Caki2 (cell line): Measurements from ENCODE around the gene PRMT9. TPM values are rescaled to one million over a fixed set of nuclear protein-coding genes. Genes with fewer than 3 reads are reported as not detected.

ENCODE experiments used
- DNase-seq: peaks from one replicate; pipeline ENCODE4 v3.0.0-alpha.2; 2015; ENCODE audit warnings: low read depth
- in situ Hi-C: cut with HindIII; loops from 2 replicates; pipeline ENCODE4 v1.10.0; 2016; ENCODE audit warnings: low sequenced_read_pairs, low pct_unique_long_range_greater_than_20kb, mixed read lengths
- total RNA-seq: library from RNA; depleted of rRNA; stranded (reverse); fragments of >200 nt; shearing (Covaris generic); gene quantifications from 2 replicates; pipeline ENCODE4 v1.2.3, GENCODE V29; 2014; ENCODE audit warnings: low replicate concordance; rRNA removed

The PRMT9 gene
- 10.2 and 12.9 TPM in 2 replicates for total RNA-seq

DNA sequence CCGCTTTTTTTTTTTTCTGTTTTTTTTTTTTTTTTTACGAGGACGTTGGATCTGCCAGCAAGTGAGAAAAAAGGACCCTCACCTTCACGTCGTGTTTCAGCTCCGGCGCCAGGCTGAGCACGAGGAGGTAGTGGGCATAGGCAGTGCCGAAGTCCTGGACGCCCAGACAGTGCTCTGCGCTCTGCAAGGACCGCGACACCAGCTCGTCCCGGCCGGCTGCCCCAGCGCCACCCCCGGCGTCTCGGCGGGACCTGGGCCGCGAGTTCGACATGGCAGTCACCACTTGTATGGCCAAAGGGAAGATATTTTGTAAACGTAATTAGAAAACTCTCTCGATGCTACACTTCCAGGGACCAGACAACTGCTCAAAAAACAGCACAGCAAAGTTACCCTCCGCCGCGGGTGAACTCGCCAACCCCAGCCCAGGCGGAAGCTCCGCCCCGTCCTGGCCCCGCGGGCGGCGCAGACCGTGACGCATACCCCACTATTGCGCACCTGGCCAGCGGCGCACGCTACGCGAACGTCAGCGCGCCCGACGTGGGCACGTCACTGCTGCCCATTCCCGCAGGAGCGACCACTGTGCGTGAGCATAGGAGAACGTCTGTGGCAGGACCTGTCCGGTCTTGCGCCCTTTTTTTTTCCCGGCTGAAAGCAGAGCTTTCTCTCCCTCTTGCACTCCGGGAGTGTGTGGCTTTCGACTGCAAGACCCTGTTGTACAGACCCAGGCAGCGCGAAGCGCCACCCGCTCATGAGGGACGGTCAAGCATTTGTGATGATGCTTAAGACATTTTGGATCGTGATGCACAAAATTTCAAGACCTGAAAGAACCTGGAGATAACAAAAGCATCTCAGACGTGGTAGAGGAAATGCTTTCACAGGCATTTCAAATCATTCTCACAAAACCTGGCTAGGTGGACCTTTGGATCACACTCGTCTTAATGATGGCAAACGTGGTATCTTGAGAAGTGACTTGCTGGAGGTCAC lies at the start of gene PRMT9:
TSS of gene PRMT9 (minus strand) at position 447 of the 984 bp plus-strand sequence. CDS start at position 271, 176 bp downstream.
- in situ Hi-C loops, result no loop called here
- DNase-seq, result peak; percentile 84

DNA sequence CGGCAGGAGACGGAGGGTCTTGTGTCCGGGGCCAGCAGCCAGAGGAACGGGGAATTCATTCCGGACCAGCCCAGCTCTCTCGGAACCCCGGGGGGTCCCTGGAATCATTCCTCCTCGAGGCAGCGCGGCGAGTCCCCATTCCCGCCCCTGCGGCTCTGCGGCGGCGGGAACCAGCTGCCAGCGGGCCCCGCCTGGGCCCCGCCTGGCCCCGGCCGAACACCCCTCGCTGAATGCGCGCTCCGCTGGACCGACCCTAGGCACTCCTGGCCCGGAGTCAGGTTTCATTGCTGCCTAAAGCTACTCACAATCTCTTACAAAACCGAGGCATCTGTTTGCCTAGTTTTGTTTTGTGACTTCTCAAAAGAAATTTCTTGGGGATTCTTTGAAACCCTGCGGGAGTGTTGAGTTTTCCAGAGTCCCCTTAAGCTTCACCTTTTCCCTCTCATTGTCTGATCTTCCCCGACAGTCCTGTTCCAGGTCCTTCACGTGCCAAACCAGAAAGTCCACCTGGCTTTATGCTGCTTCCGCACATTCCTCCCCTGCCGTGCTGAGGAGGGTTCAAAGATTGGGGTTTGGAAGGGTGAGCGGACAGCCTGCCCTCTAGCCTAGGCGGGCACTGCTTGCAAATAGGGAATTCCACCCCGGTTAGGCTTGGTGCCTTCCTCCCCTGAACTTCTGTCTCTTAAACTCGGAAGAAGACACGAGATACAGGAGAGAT lies 48.7 kb upstream of the PRMT9 start:
- in situ Hi-C loops, result no loop called here
- DNase-seq, result no peak

DNA sequence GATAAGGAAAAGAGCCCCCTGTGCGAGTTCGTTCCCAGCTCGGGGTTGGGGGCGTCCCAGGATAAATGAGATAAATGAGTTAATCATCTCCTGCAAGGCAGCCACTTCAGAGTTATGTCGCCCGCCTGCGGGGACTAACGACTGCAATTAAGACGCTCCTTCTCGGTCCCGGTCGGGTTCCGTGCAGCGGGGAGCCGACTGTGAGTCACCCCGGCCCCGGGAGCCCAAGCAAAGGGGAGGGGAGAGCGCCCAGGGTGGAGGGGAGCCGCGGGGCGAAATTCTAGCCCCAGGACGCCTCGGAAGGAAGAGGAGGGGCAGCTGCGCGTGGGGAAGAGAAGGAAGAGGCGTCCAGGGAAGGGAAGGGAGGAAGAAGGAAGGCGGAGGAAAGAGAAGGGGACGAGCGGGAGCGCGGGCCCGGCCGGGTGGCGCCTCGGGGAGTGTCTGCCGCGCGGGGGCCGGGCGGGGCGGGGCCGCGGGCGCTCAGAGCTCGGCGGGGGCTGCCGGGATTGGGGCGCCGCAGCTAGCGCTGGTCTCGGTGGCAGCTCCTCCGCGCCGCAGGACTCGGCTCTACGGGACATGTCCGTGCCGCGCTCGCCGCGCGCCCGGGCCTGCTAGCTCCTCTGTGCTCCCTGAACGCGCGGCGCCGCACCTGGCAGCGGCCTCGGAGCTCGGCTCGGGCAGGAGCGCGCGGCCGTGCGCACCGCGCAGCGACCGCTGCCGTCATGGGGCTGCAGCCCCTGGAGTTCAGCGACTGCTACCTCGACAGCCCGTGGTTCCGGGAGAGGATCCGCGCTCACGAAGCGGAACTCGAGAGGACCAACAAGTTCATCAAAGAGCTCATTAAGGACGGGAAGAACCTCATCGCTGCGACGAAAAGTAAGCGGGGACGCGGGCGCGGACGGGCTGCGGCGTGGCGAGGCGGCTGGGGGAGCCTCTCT lies 47.9 kb upstream of the PRMT9 start, which contains the start of gene ARHGAP10:
TSS of gene ARHGAP10 (plus strand) at position 509 of the 938 bp plus-strand sequence. CDS start at position 723, 214 bp downstream.
- DNase-seq, result peak; percentile 71
- in situ Hi-C loops, result no loop called here

DNA sequence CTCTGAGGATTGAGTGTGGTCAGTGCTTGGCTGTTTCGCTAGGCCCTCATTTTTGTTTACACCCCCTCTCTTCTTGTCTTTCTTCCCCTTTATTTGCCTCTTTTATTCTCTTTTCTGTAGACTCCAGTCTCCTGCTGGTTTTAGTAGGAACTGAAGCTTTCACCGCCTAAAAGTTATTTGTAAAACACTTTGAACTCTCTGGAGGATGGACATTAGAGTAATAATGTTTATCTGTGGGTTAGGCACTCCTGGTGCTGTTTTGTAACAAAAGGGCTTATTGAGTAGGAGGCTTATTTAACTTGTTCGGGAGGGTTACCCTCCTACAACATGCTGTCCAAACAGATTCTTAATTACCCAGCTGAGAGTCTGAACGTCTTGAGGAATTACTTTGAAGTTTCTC lies 46.4 kb upstream of the PRMT9 start:
- no peak for DNase-seq
- in situ Hi-C loops, result no loop called here

DNA sequence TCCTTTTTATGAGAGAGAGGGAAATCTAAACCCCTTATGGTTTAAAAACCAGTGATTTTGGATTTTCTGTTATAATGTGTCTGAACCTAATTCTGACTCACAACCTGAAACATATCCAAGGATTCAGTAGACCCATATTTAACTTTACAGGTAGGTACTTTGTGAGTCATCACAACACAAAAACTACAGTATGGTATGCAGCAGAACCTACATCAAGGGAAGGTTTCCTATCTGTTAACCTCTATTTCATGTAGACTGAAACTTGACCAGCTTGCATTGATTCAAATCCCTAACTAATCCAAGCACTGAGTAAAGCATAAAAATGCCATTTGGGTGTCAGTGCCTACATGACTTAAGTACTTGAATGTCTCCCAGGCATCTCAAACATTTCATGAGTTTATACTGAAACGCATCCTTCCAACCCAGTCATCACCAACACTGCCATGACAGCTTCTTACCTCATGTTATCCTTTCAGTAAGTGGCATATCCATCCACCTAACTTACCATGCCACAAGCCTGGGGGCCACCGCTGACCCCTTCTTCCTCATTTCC lies 43.6 kb upstream of the PRMT9 start:
- no peak for DNase-seq
- in situ Hi-C loops, result no loop called here

DNA sequence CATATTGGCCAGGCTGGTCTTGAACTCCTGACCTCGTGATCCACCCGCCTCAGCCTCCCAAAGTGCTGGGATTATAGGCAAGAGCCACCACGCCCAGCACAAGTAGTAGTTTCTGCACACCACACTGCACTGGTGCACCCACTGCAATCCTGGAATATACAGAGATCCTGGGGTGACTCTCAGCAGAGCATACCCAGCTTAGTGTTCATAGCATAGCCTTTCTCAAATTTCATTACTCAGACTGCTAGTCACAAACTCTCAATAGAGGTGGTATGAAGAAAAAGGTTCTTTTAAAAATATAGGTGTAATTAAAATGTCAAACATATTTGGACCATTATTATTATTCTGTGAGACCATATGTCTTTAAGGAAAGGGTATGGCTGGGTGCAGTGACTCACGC lies 41.7 kb upstream of the PRMT9 start:
- DNase-seq, result no peak
- in situ Hi-C loops, result no loop called here

DNA sequence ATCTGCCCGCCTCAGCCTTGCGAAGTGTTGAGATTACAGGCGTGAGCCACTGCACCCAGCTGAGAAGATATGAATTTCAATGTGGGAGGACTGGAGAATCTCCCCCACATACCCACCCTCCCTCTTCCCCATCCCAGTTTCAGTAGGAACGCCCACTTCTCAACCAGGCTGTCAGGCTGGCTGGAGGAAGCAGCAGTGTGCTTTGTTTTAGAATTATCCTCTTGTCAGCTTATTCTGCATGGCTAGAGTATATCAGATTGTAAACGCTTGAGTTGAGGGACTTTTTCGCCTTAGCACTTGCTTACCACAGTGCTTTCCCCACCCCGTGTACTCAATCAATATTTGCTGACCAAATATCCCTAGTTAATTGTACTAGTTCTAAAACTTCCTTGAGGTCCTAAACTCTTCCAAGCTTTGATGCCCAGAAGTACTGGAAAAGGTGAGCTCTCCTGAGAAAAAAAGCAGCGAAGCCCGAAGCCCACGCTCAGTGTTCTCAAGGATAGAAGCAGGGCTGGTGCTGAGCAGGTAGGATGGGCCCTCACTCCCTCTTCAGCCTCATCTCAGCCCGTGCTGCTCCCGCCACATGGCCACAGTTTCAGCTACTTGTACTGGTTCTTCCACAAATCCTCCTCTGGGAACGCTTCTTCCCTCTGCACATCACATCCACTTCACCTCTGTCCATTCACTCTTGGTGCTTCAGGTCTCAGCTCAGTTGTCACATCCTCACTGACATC lies 40.7 kb upstream of the PRMT9 start:
- in situ Hi-C loops, result loop anchor here (25.0 kb wide), 1 partner anchor 138 kb away; no protein-coding TSS in a partner anchor

DNA sequence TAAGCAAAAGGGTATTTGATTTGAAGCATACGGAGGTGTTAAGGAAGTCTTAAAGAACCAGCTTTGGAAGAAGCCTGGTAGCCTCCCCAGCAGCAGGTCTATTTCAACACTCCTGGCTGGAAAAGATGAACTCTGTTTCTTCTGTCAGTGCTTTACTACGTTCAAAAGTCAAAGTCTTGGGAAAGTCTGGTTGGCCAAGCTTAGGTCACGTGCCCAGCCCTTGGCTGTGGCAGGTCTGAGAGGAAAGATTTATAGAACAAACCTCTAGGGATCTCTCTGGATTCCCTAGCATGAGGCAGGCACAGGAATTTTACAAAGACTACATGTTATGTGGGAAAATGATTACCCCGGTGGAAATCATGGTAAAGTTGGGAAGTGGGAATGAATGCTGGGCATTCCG lies 39.4 kb upstream of the PRMT9 start:
- in situ Hi-C loops, result loop anchor here (25.0 kb wide), 1 partner anchor 139 kb away; no protein-coding TSS in a partner anchor

More for the DNA sequence above, 40.7 kb upstream of the PRMT9 start:
- no peak for DNase-seq

DNA sequence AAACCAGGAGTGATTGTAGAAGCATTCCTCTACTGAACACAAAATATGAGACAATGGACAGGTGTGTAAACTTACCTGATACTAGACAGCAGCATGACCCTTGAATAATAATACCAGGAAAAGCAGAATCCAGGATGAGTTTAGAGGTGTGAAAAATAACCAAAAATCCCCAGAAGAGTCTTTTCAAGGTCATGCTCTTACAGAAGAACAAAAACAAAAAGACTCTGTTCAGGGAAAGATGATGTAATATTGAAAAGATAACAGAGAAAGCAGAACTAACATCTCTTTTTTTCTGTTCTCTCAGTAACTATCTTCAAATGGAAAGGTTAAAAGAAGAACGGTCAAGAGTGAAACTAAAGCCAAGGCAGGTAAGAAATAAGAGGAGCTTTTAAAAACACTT lies 33.9 kb upstream of the PRMT9 start:
- no peak for DNase-seq
- in situ Hi-C loops, result loop anchor here (25.0 kb wide), 1 partner anchor 144 kb away; no protein-coding TSS in a partner anchor

More for the DNA sequence above, 39.4 kb upstream of the PRMT9 start:
- DNase-seq, result no peak

DNA sequence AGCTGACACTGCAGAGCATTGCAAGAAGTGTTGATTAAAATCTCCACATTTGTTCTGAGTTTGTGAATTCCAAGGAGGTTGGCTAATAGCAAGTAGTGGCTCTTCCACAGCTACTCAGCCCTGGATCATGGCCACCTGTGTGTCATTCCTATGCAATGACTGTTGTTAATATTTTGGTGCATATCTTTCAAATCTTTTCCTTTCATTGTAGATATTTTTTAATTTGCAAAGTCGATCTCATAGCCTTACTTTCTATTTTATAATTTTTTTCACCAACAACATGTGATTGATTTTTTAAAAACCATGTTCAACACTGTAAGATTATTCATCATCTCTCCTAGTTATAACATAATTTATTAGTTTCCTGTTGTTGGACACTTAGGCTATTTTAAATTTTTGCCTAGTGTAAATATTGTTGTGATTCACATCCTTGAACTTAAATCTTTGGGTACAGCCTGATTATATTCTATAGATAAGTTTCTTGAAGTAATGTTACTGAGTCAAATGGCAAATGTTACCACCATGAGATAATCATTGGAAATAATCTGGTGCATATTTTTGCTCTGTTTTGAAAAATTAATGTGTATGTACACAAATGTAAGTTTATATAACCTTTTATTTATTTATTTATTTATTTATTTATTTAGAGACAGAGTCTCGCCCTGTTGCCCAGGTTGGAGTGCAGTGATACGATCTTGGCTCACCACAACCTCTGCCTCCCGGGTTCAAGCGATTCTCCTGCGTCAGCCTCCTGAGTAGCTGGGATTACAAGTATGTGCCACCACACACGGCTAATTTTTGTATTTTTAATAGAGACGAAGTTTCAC lies 30.8 kb upstream of the PRMT9 start:
- no peak for DNase-seq
- in situ Hi-C loops, result loop anchor here (25.0 kb wide), 1 partner anchor 148 kb away; no protein-coding TSS in a partner anchor

DNA sequence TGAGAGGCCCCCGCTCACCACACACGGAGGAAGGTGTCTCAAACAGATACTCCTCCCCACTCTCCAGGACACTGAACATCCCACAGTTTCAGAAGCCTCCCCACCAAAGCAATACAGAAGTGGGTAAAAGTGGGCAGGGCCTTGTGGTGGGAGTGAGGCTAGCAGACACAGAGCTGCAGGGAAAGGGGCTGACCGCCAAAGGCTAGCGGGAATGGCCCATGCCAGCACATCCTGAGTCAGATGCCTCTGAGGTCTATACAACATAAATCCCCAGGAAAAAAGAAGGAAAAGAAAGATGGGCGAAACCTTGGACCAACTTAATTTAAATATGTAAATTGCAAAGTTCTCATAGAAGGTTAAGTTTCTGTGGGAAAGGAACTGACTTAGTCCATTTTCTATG lies 26.0 kb upstream of the PRMT9 start:
- in situ Hi-C loops, result loop anchor here (25.0 kb wide), 1 partner anchor 152 kb away; no protein-coding TSS in a partner anchor
- no peak for DNase-seq

DNA sequence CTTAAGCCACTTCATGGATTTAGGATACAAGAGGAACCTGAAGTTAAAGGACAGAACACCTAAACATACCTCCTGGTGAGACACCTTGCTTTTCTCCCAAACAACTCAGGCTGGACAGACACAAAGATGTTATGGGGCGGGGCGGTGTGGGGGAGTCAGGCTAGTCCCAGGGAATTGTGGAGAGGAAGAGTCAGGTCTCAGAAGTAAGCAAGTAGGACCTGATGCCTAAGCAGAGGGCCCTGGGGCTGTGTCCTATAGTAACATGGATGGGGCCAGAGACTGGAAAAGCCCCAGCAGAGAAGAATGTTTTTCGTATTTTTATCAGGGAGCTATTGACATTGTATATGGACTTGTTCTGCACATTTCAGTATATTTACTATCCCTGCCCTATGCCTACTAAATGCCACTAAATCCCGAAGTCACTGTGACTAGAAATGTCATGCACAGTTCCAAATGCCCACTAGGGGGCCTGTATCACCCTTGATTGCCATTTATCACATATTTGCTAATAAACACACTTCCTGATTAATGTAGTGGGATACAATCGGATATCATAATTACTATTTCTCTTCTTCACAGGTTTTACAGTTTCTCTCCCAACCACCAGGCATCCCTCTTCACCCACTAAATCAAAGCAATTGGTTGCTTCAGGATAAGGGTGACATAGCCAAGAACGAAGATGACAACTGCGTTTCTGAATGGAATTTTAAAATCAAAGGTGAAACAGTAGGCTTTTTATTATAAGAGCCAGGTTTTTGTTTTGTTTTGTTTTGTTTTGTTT lies 24.1 kb upstream of the PRMT9 start:
- in situ Hi-C loops, result loop anchor here (25.0 kb wide), 1 partner anchor 154 kb away; no protein-coding TSS in a partner anchor
- DNase-seq, result peak; percentile 68

DNA sequence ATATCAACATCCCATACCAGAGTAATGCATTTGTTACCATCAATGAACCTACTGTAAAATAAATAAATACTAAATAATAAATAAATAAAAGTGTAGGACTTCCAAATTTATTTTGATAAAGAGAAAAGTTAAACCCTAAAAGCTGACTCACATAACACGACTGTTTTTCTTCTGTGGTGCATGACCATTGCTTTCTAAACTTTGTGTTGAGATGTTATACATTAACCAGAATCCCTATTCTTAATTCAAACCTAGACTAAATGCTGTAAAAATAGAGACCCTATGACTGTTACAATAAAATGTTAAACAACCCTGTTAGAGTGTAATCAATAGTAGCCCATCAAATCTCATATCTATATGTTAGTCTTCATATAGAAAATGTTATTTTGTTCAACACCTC lies 20.9 kb upstream of the PRMT9 start:
- in situ Hi-C loops, result loop anchor here (25.0 kb wide), 1 partner anchor 157 kb away; no protein-coding TSS in a partner anchor
- DNase-seq, result peak; percentile 71

DNA sequence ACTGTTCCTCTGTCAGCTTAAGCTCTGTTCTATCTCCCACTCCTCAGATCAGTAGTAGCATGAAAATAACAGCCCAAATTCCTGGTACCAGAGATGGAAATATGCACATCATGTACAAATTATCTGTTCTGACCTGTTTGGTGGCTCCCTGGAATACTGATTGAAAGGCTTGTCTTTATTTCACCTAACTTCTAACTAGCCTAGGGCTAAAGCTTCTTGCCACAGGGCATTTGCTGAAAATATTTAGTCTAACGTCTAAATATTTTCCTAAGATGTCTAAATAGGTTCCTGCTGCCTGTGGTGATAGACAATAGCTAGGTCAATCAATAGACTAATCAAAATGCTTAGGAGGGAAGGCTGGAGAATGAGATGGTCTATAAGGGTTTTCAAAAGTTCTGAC lies 12.9 kb upstream of the PRMT9 start:
- in situ Hi-C loops, result no loop called here
- DNase-seq, result no peak

DNA sequence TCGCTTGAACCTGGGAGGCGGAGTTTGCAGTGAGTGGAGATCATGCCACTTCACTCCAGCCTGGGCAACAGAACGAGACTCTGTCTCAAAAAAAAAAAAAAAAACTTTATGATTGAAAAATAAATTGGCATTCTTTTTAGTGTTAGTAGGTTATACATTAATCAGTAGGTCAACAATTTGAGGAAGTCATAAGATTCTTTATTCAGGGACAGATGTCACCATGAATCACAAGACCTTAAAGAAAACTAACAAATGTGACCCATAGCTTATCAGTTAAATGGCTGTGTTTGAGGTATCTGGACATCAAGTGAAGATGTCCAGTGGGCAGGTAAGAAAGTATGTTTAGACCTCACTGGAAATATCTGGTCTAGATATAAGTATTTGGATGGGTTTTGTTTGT lies 9.3 kb upstream of the PRMT9 start:
- peak; percentile 74 for DNase-seq
- in situ Hi-C loops, result no loop called here
